Gastrocnemius medialis (tissue), 4 donors: ENCODE results near the gene IL9. TPM values are rescaled to one million over a fixed set of nuclear protein-coding genes. Genes with fewer than 3 reads are reported as not detected.
A peak's percentile ranks its signal among the peaks of the same experiment; 100 is the strongest.

ENCODE experiments used
- ATAC-seq, 2 donors: fragments of 150-250 bp; one replicate each; pipeline ENCODE4 v1.9.1; 2016
- DNase-seq, 2 donors: peaks; one replicate each; pipeline ENCODE4 v3.0.0-alpha.2; 2019
- H3K27ac ChIP-seq, 4 donors: fragments of 200-600 bp; sonication (generic); 1 replicate in 1 of 4; 2 replicates in 3 of 4; pipeline ENCODE4 v1.5.1; 2016 to 2018; ENCODE audit warnings: mild to moderate bottlenecking in 2 of 4, moderate library complexity in 1 of 4
- H3K27me3 ChIP-seq, 3 donors: fragments of 200-600 bp; sonication (generic) in 2 of 3; 1 replicate in 1 of 3; 2 replicates in 2 of 3; pipeline versions ENCODE4 v1.5.1 to v1.6.0; 2016 to 2019; ENCODE audit warnings: mild to moderate bottlenecking in 1 of 3, moderate library complexity in 1 of 3
- H3K36me3 ChIP-seq, 2 donors: fragments of 200-600 bp; sonication (generic) in 1 of 2; one replicate each; pipeline ENCODE4 v1.5.1; 2017 to 2018
- H3K4me1 ChIP-seq, 2 donors: fragments of 200-600 bp; sonication (generic) in 1 of 2; one replicate each; pipeline ENCODE4 v1.5.1; 2016 to 2017; ENCODE audit warnings: mild to moderate bottlenecking in 2 of 2
- H3K4me3 ChIP-seq, 4 donors: fragments of 200-600 bp; sonication (generic) in 3 of 4; 1 replicate in 1 of 4; 2 replicates in 3 of 4; pipeline ENCODE4 v1.5.1; 2016 to 2019; ENCODE audit warnings: mild to moderate bottlenecking in 2 of 4
- H3K9me3 ChIP-seq, 3 donors: fragments of 200-600 bp; sonication (generic) in 2 of 3; 1 replicate in 1 of 3; 2 replicates in 2 of 3; pipeline ENCODE4 v1.5.1; 2016 to 2019
- CTCF ChIP-seq, 5 experiments: fragments of 450-650 bp in 3 of 5; fragments of 200-600 bp in 2 of 5; sonication (generic) in 2 of 5; IDR thresholded peaks in 4 of 5; conservative IDR thresholded peaks in 1 of 5; 1 replicate in 4 of 5; 2 replicates in 1 of 5; pipeline ENCODE4 v1.5.1; 2016 to 2019; ENCODE audit warnings: antibody characterized with exemption in 5 of 5, mild to moderate bottlenecking in 3 of 5, moderate library complexity in 3 of 5
- POLR2A ChIP-seq, 2 donors: fragments of 450-650 bp; IDR thresholded peaks; one replicate each; pipeline ENCODE4 v1.6.1; 2017; ENCODE audit warnings: antibody characterized with exemption in 2 of 2, mild to moderate bottlenecking in 2 of 2, moderate library complexity in 2 of 2
- in situ Hi-C, 4 donors: fragments of 200-750 bp; cut with MboI; loops; one replicate each; pipeline versions ENCODE4 v1.15.0 to v1.8.0; 2017; ENCODE audit warnings: low sequenced_read_pairs in 4 of 4
- intact Hi-C: fragments of 100-400 bp; cut with DNase I; formaldehyde crosslinking; loops from one replicate; pipeline ENCODE4 v1.15.1; 2023; ENCODE audit warnings: low total_unique reads
- total RNA-seq, 4 donors: library from RNA; depleted of rRNA; stranded (reverse); fragments of >200 nt; gene quantifications; one replicate each; pipeline versions ENCODE4 v1.1.0 to v1.2.3, GENCODE V29; 2016

Gene IL9
- total RNA-seq, 4 donors from 2014 or later, result not detected

- intact Hi-C loops, result no loop called here
- DNase-seq, result no peak
- peak; percentile 23 to 33 for ATAC-seq
- Histone ChIP-seq H3K27ac (no peak overlapping the region), H3K36me3 (no peaks in the 10 kb centered on the region), H3K9me3 (no peaks in the 10 kb centered on the region), H3K4me3 (no peak overlapping the region), H3K4me1 (no peaks in the 10 kb centered on the region), H3K27me3 (no peaks in the 10 kb centered on the region)
- TF ChIP-seq POLR2A (IDR thresholded peaks at IDR 0.05), result no peak
- no peak for TF ChIP-seq CTCF (IDR thresholded peaks at IDR 0.05 in 4 of 5, conservative IDR thresholded peaks at IDR 0.05 in 1 of 5)
- in situ Hi-C loops, result no loop called here
Measured at GRCh38 chr5:135871268-135871915, 24.2 kb downstream of the IL9 start.

- no peak for ATAC-seq
- in situ Hi-C loops (no loop called here), intact Hi-C loops (loop anchor here (10.0 kb wide), 1 partner anchor 1605 kb away; no protein-coding TSS in a partner anchor)
- H3K4me1 ChIP-seq, result no peaks in the 10 kb centered on the region
- H3K27ac ChIP-seq, result no peak overlapping the region
- no peak overlapping the region for H3K4me3 ChIP-seq
- DNase-seq, result no peak
- no peaks in the 10 kb centered on the region for H3K36me3 ChIP-seq
- TF ChIP-seq CTCF (IDR thresholded peaks at IDR 0.05 in 4 of 5, conservative IDR thresholded peaks at IDR 0.05 in 1 of 5), result no peak
- H3K9me3 ChIP-seq, result no peaks in the 10 kb centered on the region
- no peaks in the 10 kb centered on the region for H3K27me3 ChIP-seq
Measured at GRCh38 chr5:135869935-135870334, 25.7 kb downstream of the IL9 start.

- in situ Hi-C loops, result no loop called here
- intact Hi-C loops, result loop anchor here (10.0 kb wide), 1 partner anchor 1606 kb away; no protein-coding TSS in a partner anchor
- Histone ChIP-seq H3K9me3 (no peaks in the 10 kb centered on the region), H3K4me3 (no peak overlapping the region), H3K27me3 (no peaks in the 10 kb centered on the region), H3K36me3 (no peaks in the 10 kb centered on the region), H3K27ac (no peak overlapping the region), H3K4me1 (no peaks in the 10 kb centered on the region)
- TF ChIP-seq POLR2A (IDR thresholded peaks at IDR 0.05) (no peak), CTCF (IDR thresholded peaks at IDR 0.05 in 4 of 5, conservative IDR thresholded peaks at IDR 0.05 in 1 of 5) (no peak)
- no peak for DNase-seq
- ATAC-seq, result no peak
Measured at GRCh38 chr5:135869276-135869675, 26.4 kb downstream of the IL9 start.

- Histone ChIP-seq H3K4me3 (no peak overlapping the region), H3K27me3 (no peaks in the 10 kb centered on the region), H3K9me3 (no peaks in the 10 kb centered on the region), H3K27ac (no peak overlapping the region), H3K4me1 (no peaks in the 10 kb centered on the region), H3K36me3 (no peaks in the 10 kb centered on the region)
- TF ChIP-seq CTCF (IDR thresholded peaks at IDR 0.05 in 4 of 5, conservative IDR thresholded peaks at IDR 0.05 in 1 of 5), result no peak
- TF ChIP-seq POLR2A (IDR thresholded peaks at IDR 0.05), result no peak
- no peak for ATAC-seq
- in situ Hi-C loops, result no loop called here
- no peak for DNase-seq
- intact Hi-C loops, result loop anchor here (10.0 kb wide), 1 partner anchor 1606 kb away; no protein-coding TSS in a partner anchor
Measured at GRCh38 chr5:135868681-135869080, 27.0 kb downstream of the IL9 start.

GRCh38 chr5:135867599-135867998 lies 28.0 kb downstream of the IL9 start:
- TF ChIP-seq CTCF (IDR thresholded peaks at IDR 0.05 in 4 of 5, conservative IDR thresholded peaks at IDR 0.05 in 1 of 5), result no peak
- TF ChIP-seq POLR2A (IDR thresholded peaks at IDR 0.05), result no peak

More at GRCh38 chr5:135867599-135867998, 28.0 kb downstream of the IL9 start:
- Histone ChIP-seq H3K27ac (no peak overlapping the region), H3K4me3 (no peak overlapping the region), H3K36me3 (no peaks in the 10 kb centered on the region), H3K9me3 (no peaks in the 10 kb centered on the region), H3K4me1 (no peaks in the 10 kb centered on the region), H3K27me3 (no peaks in the 10 kb centered on the region)
- intact Hi-C loops (loop anchor here (10.0 kb wide), 1 partner anchor 1607 kb away; no protein-coding TSS in a partner anchor), in situ Hi-C loops (no loop called here)
- no peak for ATAC-seq
- DNase-seq, result no peak
